GM10248 (cell line): ENCODE data around the gene BACH2.

Source experiments
- CTCF ChIA-PET: fragments of 300-600 bp; sonication (Branson Sonifier 250); formaldehyde crosslinking; extraction: SDS; loops from one replicate; lab custom pipeline; 2021; ENCODE audit warnings: antibody characterized with exemption; lab: Yijun Ruan, JAX
- POLR2A ChIA-PET: fragments of 350-650 bp; sonication (Branson Sonifier 250); formaldehyde crosslinking; extraction: SDS; loops from one replicate; lab custom pipeline; 2020; ENCODE audit warnings: antibody characterized with exemption; lab: Yijun Ruan, JAX
- DNase-seq: peaks from one replicate; pipeline ENCODE4 v3.0.0; 2012; ENCODE audit errors: extremely low spot score
- CTCF ChIP-seq: IDR thresholded peaks from 2 replicates; pipeline ENCODE4 v1.5.1; 2012; ENCODE audit warnings: mild to moderate bottlenecking, low read depth; ENCODE audit errors: extremely low read depth, missing control alignments, control extremely low read depth

BACH2 gene

GRCh38 chr6:90222724-90223198 lies 73.9 kb downstream of the BACH2 start:
- ChIA-PET CTCF (interaction anchor here (0.7 to 1.5 kb wide), 2 partner anchors 53 to 65 kb away, joined by 3 read pairs; no protein-coding TSS in a partner anchor), POLR2A (no interaction called here)
- DNase-seq, result no peak
- TF ChIP-seq CTCF, result no peak

- TF ChIP-seq CTCF, result no peak
- POLR2A ChIA-PET, result no interaction called here
- CTCF ChIA-PET, result interaction anchor here (1.5 kb wide), 1 partner anchor 52 kb away, joined by 3 read pairs; no protein-coding TSS in a partner anchor
- no peak for DNase-seq
These were observed 74.6 kb downstream of the BACH2 start for GRCh38 chr6:90222008-90222407.

GRCh38 chr6:90221403-90221802 lies 75.2 kb downstream of the BACH2 start:
- ChIA-PET POLR2A (no interaction called here), CTCF (no interaction called here)
- no peak for TF ChIP-seq CTCF
- DNase-seq, result no peak

- no peak for TF ChIP-seq CTCF
- POLR2A ChIA-PET, result no interaction called here
- DNase-seq, result no peak
- CTCF ChIA-PET, result interaction anchor here (0.8 kb wide), 1 partner anchor 280 kb away, joined by 4 read pairs; no protein-coding TSS in a partner anchor
These were observed 76.4 kb downstream of the BACH2 start for GRCh38 chr6:90220273-90220672.

- no peak for DNase-seq
- ChIA-PET CTCF (interaction anchor here (1.4 kb wide), 1 partner anchor 15 kb away, joined by 3 read pairs; no protein-coding TSS in a partner anchor), POLR2A (interaction anchor here (0.5 kb wide), 1 partner anchor 360 kb away, joined by 3 read pairs; no protein-coding TSS in a partner anchor)
- TF ChIP-seq CTCF, result no peak
These were observed 77.2 kb downstream of the BACH2 start for GRCh38 chr6:90219209-90219985.

- ChIA-PET POLR2A (interaction anchor here (0.5 kb wide), 1 partner anchor 360 kb away, joined by 3 read pairs; no protein-coding TSS in a partner anchor), CTCF (interaction anchor here (1.4 kb wide), 1 partner anchor 15 kb away, joined by 3 read pairs; no protein-coding TSS in a partner anchor)
- DNase-seq, result no peak
- no peak for TF ChIP-seq CTCF
These were observed 77.8 kb downstream of the BACH2 start for GRCh38 chr6:90218959-90219208.
